ENCODE results near the gene COQ3.

The COQ3 gene

DNA sequence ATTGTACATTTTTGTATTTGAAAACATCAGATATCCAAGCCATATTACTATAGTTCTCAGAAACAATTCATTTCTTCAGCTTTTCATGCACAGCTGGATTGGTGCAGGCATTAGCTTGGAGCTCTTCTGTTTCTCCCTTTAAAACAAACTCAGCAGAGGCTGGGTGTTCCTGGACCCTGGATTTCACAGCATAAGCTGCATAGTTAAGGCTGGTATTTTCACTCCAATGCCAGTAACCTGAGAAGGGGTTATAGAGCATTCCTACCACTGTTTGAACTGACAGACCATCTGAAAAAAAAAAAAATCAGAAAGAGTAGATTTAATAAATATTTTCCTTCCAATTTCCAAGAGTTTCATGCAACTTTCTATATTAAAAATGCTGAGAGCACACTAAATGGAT lies 24.5 kb downstream of the COQ3 start:
- TF ChIP-seq, protein P1, sequence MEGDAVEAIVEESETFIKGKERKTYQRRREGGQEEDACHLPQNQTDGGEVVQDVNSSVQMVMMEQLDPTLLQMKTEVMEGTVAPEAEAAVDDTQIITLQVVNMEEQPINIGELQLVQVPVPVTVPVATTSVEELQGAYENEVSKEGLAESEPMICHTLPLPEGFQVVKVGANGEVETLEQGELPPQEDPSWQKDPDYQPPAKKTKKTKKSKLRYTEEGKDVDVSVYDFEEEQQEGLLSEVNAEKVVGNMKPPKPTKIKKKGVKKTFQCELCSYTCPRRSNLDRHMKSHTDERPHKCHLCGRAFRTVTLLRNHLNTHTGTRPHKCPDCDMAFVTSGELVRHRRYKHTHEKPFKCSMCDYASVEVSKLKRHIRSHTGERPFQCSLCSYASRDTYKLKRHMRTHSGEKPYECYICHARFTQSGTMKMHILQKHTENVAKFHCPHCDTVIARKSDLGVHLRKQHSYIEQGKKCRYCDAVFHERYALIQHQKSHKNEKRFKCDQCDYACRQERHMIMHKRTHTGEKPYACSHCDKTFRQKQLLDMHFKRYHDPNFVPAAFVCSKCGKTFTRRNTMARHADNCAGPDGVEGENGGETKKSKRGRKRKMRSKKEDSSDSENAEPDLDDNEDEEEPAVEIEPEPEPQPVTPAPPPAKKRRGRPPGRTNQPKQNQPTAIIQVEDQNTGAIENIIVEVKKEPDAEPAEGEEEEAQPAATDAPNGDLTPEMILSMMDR (IDR thresholded peaks at IDR 0.05; ENCODE audit: low read depth, low read length) = no peak
- H3K36me3 ChIP-seq = no peaks in the 10 kb centered on the region
- H3K9me3 ChIP-seq (ENCODE audit: severe bottlenecking) = no peaks in the 10 kb centered on the region
- no peak for DNase-seq
- H3K4me3 ChIP-seq (ENCODE audit: low read depth, low read length) = no peak overlapping the region
- H3K27me3 ChIP-seq (ENCODE audit: insufficient read depth, low read depth, severe bottlenecking) = no peaks in the 10 kb centered on the region
- no peak overlapping the region for H3K27ac ChIP-seq

GRCh38 chr6:99366852-99367251 lies 27.1 kb downstream of the COQ3 start:
- Histone ChIP-seq H3K27ac (no peak overlapping the region), H3K4me3 (ENCODE audit: low read depth, low read length) (no peak overlapping the region), H3K27me3 (ENCODE audit: insufficient read depth, low read depth, severe bottlenecking) (no peaks in the 10 kb centered on the region), H3K36me3 (no peaks in the 10 kb centered on the region), H3K9me3 (ENCODE audit: severe bottlenecking) (no peaks in the 10 kb centered on the region)
- TF ChIP-seq, protein P1 (IDR thresholded peaks at IDR 0.05; ENCODE audit: low read depth, low read length) = no peak
- no peak for DNase-seq

DNA sequence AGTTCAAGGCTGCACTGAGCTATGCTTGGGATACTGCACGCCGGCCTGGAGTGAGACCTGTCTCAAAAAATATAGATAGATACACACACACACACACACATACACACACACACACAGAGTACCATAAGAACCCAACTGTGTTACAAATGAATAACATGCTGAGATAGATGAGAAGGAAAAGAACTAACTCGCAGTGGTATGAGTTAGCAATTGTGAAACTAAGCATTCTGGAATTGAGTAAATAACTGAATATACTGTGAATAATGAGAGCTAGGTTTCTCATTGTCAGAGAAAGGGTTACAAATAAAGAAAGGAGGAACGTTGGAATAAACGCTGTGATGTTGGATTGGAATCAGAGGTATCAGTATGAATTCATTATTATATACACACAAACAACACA lies 30.0 kb downstream of the COQ3 start:
- Histone ChIP-seq H3K9me3 (ENCODE audit: severe bottlenecking) (no peaks in the 10 kb centered on the region), H3K4me3 (ENCODE audit: low read depth, low read length) (no peak overlapping the region), H3K27ac (no peak overlapping the region), H3K36me3 (no peaks in the 10 kb centered on the region), H3K27me3 (ENCODE audit: insufficient read depth, low read depth, severe bottlenecking) (no peaks in the 10 kb centered on the region)
- TF ChIP-seq, protein P1 (IDR thresholded peaks at IDR 0.05; ENCODE audit: low read depth, low read length) = no peak
- no peak for DNase-seq

DNA sequence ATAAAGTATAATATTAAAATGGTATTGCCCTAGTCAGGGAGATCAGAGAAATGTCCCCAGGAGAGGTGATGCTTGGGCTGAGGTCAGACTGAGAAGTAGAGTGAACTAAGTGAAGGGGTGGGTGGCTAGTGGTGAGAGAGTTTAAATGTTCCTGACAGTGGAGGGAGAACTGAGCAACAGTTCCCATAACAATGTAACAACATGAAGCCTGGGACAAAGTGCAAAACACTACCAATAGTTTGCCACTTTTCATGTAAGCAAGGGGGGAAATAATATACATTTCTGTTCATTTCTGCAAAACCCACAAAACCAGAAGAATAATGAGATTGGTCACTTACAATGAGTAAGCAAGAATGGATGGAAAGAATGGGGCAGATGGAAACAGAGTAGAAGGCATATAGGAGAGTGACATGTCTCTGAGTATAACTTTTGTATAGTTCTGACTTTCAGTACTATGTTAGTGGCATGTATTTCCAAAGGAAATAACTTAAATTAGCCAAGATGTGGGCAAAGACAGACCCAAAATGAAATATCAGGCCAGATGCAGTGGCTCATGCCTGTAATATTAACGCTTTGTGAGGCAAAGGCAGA lies 31.2 kb downstream of the COQ3 start:
- H3K36me3 ChIP-seq = no peaks in the 10 kb centered on the region
- no peaks in the 10 kb centered on the region for H3K27me3 ChIP-seq (ENCODE audit: insufficient read depth, low read depth, severe bottlenecking)
- no peak overlapping the region for H3K4me3 ChIP-seq (ENCODE audit: low read depth, low read length)
- H3K9me3 ChIP-seq (ENCODE audit: severe bottlenecking) = no peaks in the 10 kb centered on the region
- TF ChIP-seq, protein P1 (IDR thresholded peaks at IDR 0.05; ENCODE audit: low read depth, low read length) = no peak
- no peak for DNase-seq
- H3K27ac ChIP-seq = no peak overlapping the region

DNA sequence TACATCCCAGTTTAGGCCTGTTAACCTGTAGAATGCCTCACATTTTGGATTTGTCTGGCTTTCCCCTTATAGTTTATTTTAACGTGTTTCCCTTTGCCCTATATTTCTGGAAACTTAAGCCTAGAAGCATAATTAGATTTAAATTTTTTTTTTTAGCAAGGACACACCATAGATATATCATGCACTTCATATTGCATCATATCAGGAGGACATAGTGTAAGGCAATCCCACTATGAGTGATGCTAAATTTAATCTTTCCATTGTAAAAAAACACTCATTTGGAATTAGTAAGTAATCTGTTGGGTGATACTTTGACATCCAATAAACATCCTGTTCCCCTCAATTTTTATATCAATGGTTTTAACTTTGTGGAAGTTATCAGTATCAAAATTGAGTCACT lies 34.2 kb downstream of the COQ3 start:
- DNase-seq = no peak
- TF ChIP-seq, protein P1 (IDR thresholded peaks at IDR 0.05; ENCODE audit: low read depth, low read length) = no peak

DNA sequence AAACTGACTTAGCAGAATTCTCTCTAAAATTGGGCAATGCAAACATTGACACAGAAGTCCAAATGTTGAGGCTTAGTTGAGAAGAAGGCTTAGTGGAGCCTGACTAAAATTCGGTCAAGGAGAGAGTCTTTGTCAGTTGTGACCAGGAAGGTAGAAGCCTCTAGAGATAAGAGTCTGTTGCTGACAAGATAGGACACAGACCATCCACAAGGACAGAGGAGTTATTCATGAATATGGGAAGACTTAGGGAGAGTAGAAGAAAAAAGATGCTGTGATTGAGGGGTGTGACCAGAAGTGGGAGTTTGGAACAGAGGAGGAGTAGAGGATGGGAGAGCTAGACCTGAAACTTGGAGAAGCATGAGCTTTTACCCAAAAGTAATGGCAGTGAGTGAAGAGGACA lies 37.4 kb downstream of the COQ3 start:
- H3K27me3 ChIP-seq (ENCODE audit: insufficient read depth, low read depth, severe bottlenecking) = no peaks in the 10 kb centered on the region
- no peak for DNase-seq
- TF ChIP-seq, protein P1 (IDR thresholded peaks at IDR 0.05; ENCODE audit: low read depth, low read length) = no peak
- no peak overlapping the region for H3K4me3 ChIP-seq (ENCODE audit: low read depth, low read length)
- no peak overlapping the region for H3K27ac ChIP-seq
- no peaks in the 10 kb centered on the region for H3K36me3 ChIP-seq
- no peaks in the 10 kb centered on the region for H3K9me3 ChIP-seq (ENCODE audit: severe bottlenecking)

More for the DNA sequence above, 34.2 kb downstream of the COQ3 start:
- no peak overlapping the region for H3K4me3 ChIP-seq (ENCODE audit: low read depth, low read length)
- no peaks in the 10 kb centered on the region for H3K9me3 ChIP-seq (ENCODE audit: severe bottlenecking)
- H3K27ac ChIP-seq = no peak overlapping the region
- no peaks in the 10 kb centered on the region for H3K36me3 ChIP-seq
- no peaks in the 10 kb centered on the region for H3K27me3 ChIP-seq (ENCODE audit: insufficient read depth, low read depth, severe bottlenecking)

Measured in WERI-Rb-1 (cell line).